SK-N-SH (cell line): ENCODE data around the gene TRAF7. TPM values are rescaled to one million over a fixed set of nuclear protein-coding genes. Genes with fewer than 3 reads are reported as not detected.

ENCODE experiments used
- CTCF ChIA-PET: fragments of 300-600, 350-600 bp; formaldehyde crosslinking; extraction: SDS; loops from one replicate; lab custom pipeline; 2021; lab: Yijun Ruan, JAX
- POLR2A ChIA-PET: fragments of 350-600 bp; sonication (Branson Sonifier 250); formaldehyde crosslinking; extraction: SDS; loops from one replicate; lab custom pipeline; 2020; ENCODE audit warnings: antibody characterized with exemption, inconsistent platforms; lab: Yijun Ruan, JAX
- DNase-seq: peaks from one replicate; pipeline ENCODE4 v3.0.0; 2012
- H2AFZ ChIP-seq: fragments of 200-600 bp; sonication (generic); 2 replicates; pipeline ENCODE4 v1.8.1; 2016; ENCODE audit warnings: antibody characterized with exemption, mild to moderate bottlenecking, low read depth
- H3F3A ChIP-seq: fragments of 200-600 bp; sonication (generic); replicated peaks from 2 replicates; pipeline ENCODE3; 2016; ENCODE audit warnings: antibody characterized with exemption, mild to moderate bottlenecking; ENCODE audit not compliant: insufficient read depth
- H3K27ac ChIP-seq, 2 experiments: fragments of 200-500 bp in 1 of 2; fragments of 200-600 bp in 1 of 2; sonication (Bioruptor generic) in 1 of 2; sonication (generic), shearing (Covaris generic) in 1 of 2; 2 replicates each; pipeline versions ENCODE4 v1.5.1 to v1.6.1; 2014 to 2016; ENCODE audit warnings: low read depth in 2 of 2, inconsistent platforms in 1 of 2, low read length in 1 of 2, mild to moderate bottlenecking in 1 of 2, mixed read lengths in 1 of 2
- H3K27me3 ChIP-seq: fragments of 200-600 bp; sonication (generic), shearing (Covaris generic); 2 replicates; pipeline ENCODE4 v1.6.1; 2016; ENCODE audit warnings: mixed run types; ENCODE audit not compliant: insufficient read depth
- H3K36me3 ChIP-seq, 2 experiments: fragments of 200-500 bp in 1 of 2; fragments of 200-600 bp in 1 of 2; sonication (Bioruptor generic) in 1 of 2; sonication (generic) in 1 of 2; replicated peaks in 1 of 2; 2 replicates each; pipeline versions ENCODE3 to v1.5.1; 2014 to 2016; ENCODE audit warnings: low read length in 1 of 2, mild to moderate bottlenecking in 1 of 2; ENCODE audit not compliant: insufficient read depth in 2 of 2, control insufficient read depth in 1 of 2
- H3K4me1 ChIP-seq, 2 experiments: fragments of 200-500 bp in 1 of 2; fragments of 200-600 bp in 1 of 2; sonication (Bioruptor generic) in 1 of 2; sonication (generic), shearing (Covaris generic) in 1 of 2; 2 replicates each; pipeline versions ENCODE4 v1.5.1 to v1.6.1; 2014 to 2016; ENCODE audit warnings: low read depth in 1 of 2, low read length in 1 of 2, mixed run types in 1 of 2; ENCODE audit not compliant: insufficient read depth in 2 of 2, control insufficient read depth in 1 of 2
- H3K4me2 ChIP-seq: fragments of 200-600 bp; sonication (generic), shearing (Covaris generic); 2 replicates; pipeline ENCODE4 v1.6.1; 2017; ENCODE audit warnings: mixed run types
- H3K4me3 ChIP-seq, 2 experiments: fragments of 200-500 bp in 1 of 2; fragments of 200-600 bp in 1 of 2; sonication (Bioruptor generic) in 1 of 2; sonication (generic), shearing (Covaris generic) in 1 of 2; 2 replicates each; pipeline versions ENCODE4 v1.5.1 to v1.8.1; 2014 to 2016; ENCODE audit warnings: low read depth in 2 of 2, inconsistent platforms in 1 of 2, low read length in 1 of 2, mild to moderate bottlenecking in 1 of 2, mixed read lengths in 1 of 2, moderate library complexity in 1 of 2
- H3K79me2 ChIP-seq: fragments of 200-600 bp; sonication (generic); 2 replicates; pipeline ENCODE4 v1.8.1; 2017; ENCODE audit warnings: mild to moderate bottlenecking; ENCODE audit not compliant: insufficient read depth
- H3K9ac ChIP-seq: fragments of 200-600 bp; sonication (generic); 2 replicates; pipeline ENCODE4 v1.6.1; 2017; ENCODE audit warnings: mixed run types
- H3K9me2 ChIP-seq: fragments of 200-600 bp; sonication (generic); 2 replicates; pipeline ENCODE4 v1.6.1; 2017; ENCODE audit warnings: mixed run types
- H3K9me3 ChIP-seq: fragments of 200-600 bp; sonication (generic); 2 replicates; pipeline ENCODE4 v1.6.1; 2017; ENCODE audit warnings: mixed run types, mild to moderate bottlenecking, moderate library complexity
- H4K20me1 ChIP-seq: fragments of 200-600 bp; sonication (generic); 2 replicates; pipeline ENCODE4 v1.6.1; 2017; ENCODE audit warnings: mild to moderate bottlenecking, mixed run types; ENCODE audit not compliant: insufficient read depth
- EZH2phosphoT487 ChIP-seq: fragments of 200-600 bp; sonication (generic); IDR thresholded peaks from 2 replicates; pipeline ENCODE4 v1.6.1; 2017; ENCODE audit warnings: low read depth, mixed run types, mild to moderate bottlenecking, antibody characterized with exemption, moderate library complexity, borderline replicate concordance
- GABPA ChIP-seq: IDR thresholded peaks from 2 replicates; pipeline ENCODE4 v1.4.0; 2012; ENCODE audit warnings: low read depth, mild to moderate bottlenecking
- GATA2 ChIP-seq: sonication (generic); formaldehyde crosslinking; IDR thresholded peaks from 2 replicates; pipeline ENCODE4 v1.5.0; 2020; ENCODE audit warnings: mild to moderate bottlenecking, missing genetic modification reagents
- IRF3 ChIP-seq: fragments of 150-350 bp; IDR thresholded peaks from 2 replicates; pipeline ENCODE4 v1.6.1; 2016; ENCODE audit warnings: mild to moderate bottlenecking, low read depth, low read length
- JUND ChIP-seq: IDR thresholded peaks from 2 replicates; pipeline ENCODE4 v1.4.0; 2012
- MEF2A ChIP-seq: IDR thresholded peaks from 2 replicates; pipeline ENCODE4 v1.4.0; 2012; ENCODE audit warnings: low read depth, borderline replicate concordance
- MXI1 ChIP-seq: IDR thresholded peaks from 2 replicates; pipeline ENCODE4 v1.6.1; 2012; ENCODE audit warnings: mild to moderate bottlenecking, low read depth, low read length, improper control_type of control experiment
- NFIC ChIP-seq: IDR thresholded peaks from 2 replicates; pipeline ENCODE4 v1.4.0; 2012; ENCODE audit warnings: borderline replicate concordance
- PBX3 ChIP-seq: IDR thresholded peaks from 2 replicates; pipeline ENCODE4; 2012
- POLR2AphosphoS5 ChIP-seq: IDR thresholded peaks from 2 replicates; pipeline ENCODE4 v1.6.1; 2012; ENCODE audit warnings: low read depth, low read length
- REST ChIP-seq: IDR thresholded peaks from 2 replicates; pipeline ENCODE4 v1.6.1; 2012; ENCODE audit warnings: mild to moderate bottlenecking, low read depth, low read length, moderate library complexity
- ZBTB33 ChIP-seq: IDR thresholded peaks from 2 replicates; pipeline ENCODE4 v1.4.0; 2012; ENCODE audit warnings: low read depth, borderline replicate concordance
- WGBS: methylation state at CpG from one replicate; pipeline ENCODE4 v1.1.6; 2017; ENCODE audit warnings: low lambda C conversion rate; 5-methylcytosine and 5-hydroxymethylcytosine counted together
- polyA plus RNA-seq, 3 experiments: library from polyadenylated mRNA; depleted of rRNA; stranded (reverse); fragments of >200 nt; gene quantifications; 2 replicates each; pipeline ENCODE4 v1.2.3, GENCODE V29; 2012
- TF ChIP-seq, protein P1 (sequence below): fragments of 150-350 bp; IDR thresholded peaks from 2 replicates; pipeline ENCODE4 v1.6.1; 2017; ENCODE audit warnings: antibody characterized with exemption, low read length, low read depth, borderline replicate concordance

TRAF7 gene
- polyA plus RNA-seq, 1 of the 3 experiments (the other 2 are of a cell fraction) = 73.0 TPM

DNA sequence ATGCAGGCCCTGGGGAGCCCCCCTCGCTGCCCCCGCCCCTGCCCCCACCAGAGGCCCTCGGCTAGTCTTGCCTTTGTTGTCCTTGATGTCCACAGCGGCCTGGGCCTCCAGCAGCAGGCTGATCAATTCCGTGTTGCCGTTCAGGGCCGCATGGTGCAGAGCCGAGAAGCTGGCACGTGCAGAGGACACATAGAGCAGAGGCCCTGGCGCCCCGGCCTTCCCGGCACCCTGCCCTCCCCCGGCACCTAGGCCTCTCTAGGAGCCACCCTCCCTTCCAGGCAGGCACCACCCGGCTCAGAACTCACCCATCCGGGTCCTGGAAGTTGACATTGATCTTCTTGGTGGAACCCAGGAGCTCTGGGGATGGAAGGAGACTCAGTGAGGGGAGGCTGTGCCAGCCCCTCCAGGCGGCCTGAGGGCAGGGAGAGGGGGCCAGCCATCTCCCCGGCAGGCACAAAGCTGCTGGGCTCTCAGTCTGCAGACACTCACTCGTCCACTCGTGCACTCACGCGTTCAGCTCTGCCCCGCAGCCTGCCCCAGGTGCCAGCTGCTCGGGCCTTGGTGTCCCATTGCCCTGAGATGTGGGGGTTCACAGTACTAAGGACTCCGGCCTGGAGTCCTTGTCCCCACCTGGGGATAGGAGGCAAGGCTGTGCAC is 34.5 kb downstream of the TRAF7 start:
- no peaks in the 10 kb centered on the region for H3K9me3 ChIP-seq
- H3K27me3 ChIP-seq = no peaks in the 10 kb centered on the region
- no peak overlapping the region for H3K4me3 ChIP-seq
- H3K36me3 ChIP-seq = no peaks in the 10 kb centered on the region
- 67% methylated on average over 1 of the region's 24 CpGs for WGBS
- TF ChIP-seq NFIC (no peak), REST (no peak), MXI1 (no peak), PBX3 (no peak), POLR2AphosphoS5 (no peak), EZH2phosphoT487 (no peak)
- POLR2A ChIA-PET = interaction anchor here (0.6 to 1.0 kb wide), 2 partner anchors 57 to 228 kb away, joined by 3 read pairs; no protein-coding TSS in a partner anchor
- no peaks in the 10 kb centered on the region for H3K9me2 ChIP-seq
- DNase-seq = no peak
- no peak overlapping the region for H2AFZ ChIP-seq
- CTCF ChIA-PET = interaction anchor here (0.6 kb wide), 1 partner anchor 62 kb away, joined by 3 read pairs; the partner anchor contains the start of gene ECI1
- H3K27ac ChIP-seq = no peak overlapping the region
- no peaks in the 10 kb centered on the region for H3F3A ChIP-seq
- H4K20me1 ChIP-seq = no peaks in the 10 kb centered on the region
- H3K79me2 ChIP-seq = no peaks in the 10 kb centered on the region
- H3K4me2 ChIP-seq = no peak overlapping the region
- peaks cover 0 to 9% of the 10 kb centered on the region in 2 experiments; a peak in 1 of 4 replicates for H3K4me1 ChIP-seq
- no peak overlapping the region for H3K9ac ChIP-seq

GRCh38 chr16:2190659-2191445 is 35.3 kb downstream of the TRAF7 start:
- ChIA-PET POLR2A (interaction anchor here (0.6 to 1.0 kb wide), 2 partner anchors 56 to 229 kb away, joined by 3 read pairs; no protein-coding TSS in a partner anchor), CTCF (interaction anchor here (0.6 kb wide), 1 partner anchor 61 kb away, joined by 3 read pairs; the partner anchor contains the start of gene ECI1)
- peaks cover 0 to 16% of the 10 kb centered on the region in 2 experiments; a peak in 1 of 4 replicates for H3K4me1 ChIP-seq
- H3K27ac ChIP-seq = no peak overlapping the region
- no peaks in the 10 kb centered on the region for H3K79me2 ChIP-seq
- no peak overlapping the region for H3K9ac ChIP-seq
- DNase-seq = no peak
- whole genome bisulfite sequencing = 63% methylated on average over 7 of the region's 25 CpGs
- no peak overlapping the region for H3K4me3 ChIP-seq
- no peaks in the 10 kb centered on the region for H4K20me1 ChIP-seq
- no peaks in the 10 kb centered on the region for H3F3A ChIP-seq
- no peaks in the 10 kb centered on the region for H3K9me2 ChIP-seq
- H2AFZ ChIP-seq = no peak overlapping the region
- H3K36me3 ChIP-seq = no peaks in the 10 kb centered on the region
- H3K9me3 ChIP-seq = no peaks in the 10 kb centered on the region
- no peak overlapping the region for H3K4me2 ChIP-seq
- H3K27me3 ChIP-seq = no peaks in the 10 kb centered on the region
- TF ChIP-seq JUND (no peak), IRF3 (no peak), GABPA (no peak), ZBTB33 (no peak), EZH2phosphoT487 (no peak), GATA2 (CRISPR knock-in tag) (no peak), MEF2A (no peak)
- TF ChIP-seq, protein P1, sequence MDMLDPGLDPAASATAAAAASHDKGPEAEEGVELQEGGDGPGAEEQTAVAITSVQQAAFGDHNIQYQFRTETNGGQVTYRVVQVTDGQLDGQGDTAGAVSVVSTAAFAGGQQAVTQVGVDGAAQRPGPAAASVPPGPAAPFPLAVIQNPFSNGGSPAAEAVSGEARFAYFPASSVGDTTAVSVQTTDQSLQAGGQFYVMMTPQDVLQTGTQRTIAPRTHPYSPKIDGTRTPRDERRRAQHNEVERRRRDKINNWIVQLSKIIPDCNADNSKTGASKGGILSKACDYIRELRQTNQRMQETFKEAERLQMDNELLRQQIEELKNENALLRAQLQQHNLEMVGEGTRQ = no peak
